GM12865 (cell line): ENCODE data around the gene MXD3.

Source experiments
- DNase-seq: peaks from one replicate; pipeline ENCODE4 v3.0.0; 2010; ENCODE audit warnings: low read depth
- H3K4me3 ChIP-seq: 2 replicates; pipeline ENCODE4 v1.5.1; 2011; ENCODE audit warnings: mild to moderate bottlenecking, low read depth, low read length, control low read depth
- TF ChIP-seq, protein P1 (sequence below): IDR thresholded peaks from 2 replicates; pipeline ENCODE4 v1.5.1; 2011; ENCODE audit warnings: low read length, control low read depth, low read depth, inconsistent platforms; ENCODE audit not compliant: insufficient read depth; ENCODE audit errors: missing control alignments

Gene MXD3

DNA sequence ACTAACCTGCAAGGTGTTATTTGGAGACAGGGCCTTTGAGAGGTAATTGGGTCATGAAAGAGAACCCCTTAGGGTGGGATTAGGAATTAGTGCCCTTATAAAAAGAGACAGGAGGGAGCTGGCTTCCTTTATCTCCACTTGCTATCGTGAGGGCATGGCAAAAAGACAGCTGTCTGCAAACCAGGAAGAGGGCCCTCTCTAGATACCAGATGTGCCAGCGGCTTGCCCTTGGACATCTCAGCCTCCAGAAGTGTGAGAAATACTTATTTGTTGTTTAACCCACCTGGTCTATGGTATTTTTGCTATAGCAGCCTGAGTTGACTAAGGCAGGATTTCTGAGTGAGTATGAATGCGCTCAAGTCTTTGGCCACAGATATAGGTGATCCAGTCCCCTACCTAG, 45.0 kb upstream of the MXD3 start:
- H3K4me3 ChIP-seq: no peak overlapping the region
- TF ChIP-seq, protein P1, sequence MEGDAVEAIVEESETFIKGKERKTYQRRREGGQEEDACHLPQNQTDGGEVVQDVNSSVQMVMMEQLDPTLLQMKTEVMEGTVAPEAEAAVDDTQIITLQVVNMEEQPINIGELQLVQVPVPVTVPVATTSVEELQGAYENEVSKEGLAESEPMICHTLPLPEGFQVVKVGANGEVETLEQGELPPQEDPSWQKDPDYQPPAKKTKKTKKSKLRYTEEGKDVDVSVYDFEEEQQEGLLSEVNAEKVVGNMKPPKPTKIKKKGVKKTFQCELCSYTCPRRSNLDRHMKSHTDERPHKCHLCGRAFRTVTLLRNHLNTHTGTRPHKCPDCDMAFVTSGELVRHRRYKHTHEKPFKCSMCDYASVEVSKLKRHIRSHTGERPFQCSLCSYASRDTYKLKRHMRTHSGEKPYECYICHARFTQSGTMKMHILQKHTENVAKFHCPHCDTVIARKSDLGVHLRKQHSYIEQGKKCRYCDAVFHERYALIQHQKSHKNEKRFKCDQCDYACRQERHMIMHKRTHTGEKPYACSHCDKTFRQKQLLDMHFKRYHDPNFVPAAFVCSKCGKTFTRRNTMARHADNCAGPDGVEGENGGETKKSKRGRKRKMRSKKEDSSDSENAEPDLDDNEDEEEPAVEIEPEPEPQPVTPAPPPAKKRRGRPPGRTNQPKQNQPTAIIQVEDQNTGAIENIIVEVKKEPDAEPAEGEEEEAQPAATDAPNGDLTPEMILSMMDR: no peak
- DNase-seq: no peak

DNA sequence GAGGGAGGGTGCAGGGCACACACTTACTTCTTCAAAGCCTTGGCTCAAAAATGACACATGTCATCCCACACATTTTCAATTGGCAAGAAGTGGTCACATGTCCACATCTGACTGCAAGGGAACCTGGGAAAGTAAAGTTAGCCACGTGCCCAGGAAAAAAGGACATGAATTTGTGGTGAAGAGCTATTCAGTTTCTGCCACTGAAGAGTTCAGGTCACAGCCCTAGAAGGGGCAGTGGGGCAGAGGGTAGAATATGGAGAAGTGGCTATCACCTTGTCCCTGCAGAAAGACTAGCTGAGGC, 44.1 kb upstream of the MXD3 start:
- H3K4me3 ChIP-seq: no peak overlapping the region
- no peak for DNase-seq
- TF ChIP-seq, protein P1: no peak

DNA sequence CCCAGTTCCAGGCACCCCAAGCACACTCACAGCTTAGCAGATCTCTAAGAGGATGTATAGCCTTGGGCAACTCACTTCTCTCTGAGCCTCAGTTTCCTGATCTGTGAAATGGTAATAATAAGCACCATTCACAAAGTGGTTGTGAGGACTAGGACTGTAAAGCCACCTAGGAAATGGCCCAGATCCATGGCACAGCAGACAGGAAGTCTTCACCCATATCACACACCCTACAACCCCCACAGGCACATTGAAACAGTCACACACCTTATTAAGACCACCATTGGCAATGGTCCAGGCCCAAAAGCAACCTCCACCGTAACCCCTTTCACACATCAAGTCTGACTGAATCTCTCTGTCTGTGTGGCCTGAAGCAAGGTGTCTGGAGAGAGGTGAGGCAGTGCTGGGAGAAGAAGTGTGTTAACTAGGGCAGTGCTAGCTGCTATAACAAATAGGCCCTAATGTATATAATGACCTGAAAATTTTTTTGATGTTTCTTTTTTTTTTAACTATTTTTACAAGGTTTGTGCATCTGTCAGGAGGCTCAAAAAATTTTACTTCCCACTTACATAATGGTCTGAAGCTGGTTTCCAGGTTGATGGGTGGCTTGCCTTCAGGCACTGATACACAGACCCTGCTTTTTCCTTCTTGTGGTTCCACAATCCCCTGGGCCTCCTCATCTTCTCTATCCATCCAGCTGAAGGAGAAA, 43.6 kb upstream of the MXD3 start:
- TF ChIP-seq, protein P1: no peak
- no peak for DNase-seq
- H3K4me3 ChIP-seq: no peak overlapping the region

DNA sequence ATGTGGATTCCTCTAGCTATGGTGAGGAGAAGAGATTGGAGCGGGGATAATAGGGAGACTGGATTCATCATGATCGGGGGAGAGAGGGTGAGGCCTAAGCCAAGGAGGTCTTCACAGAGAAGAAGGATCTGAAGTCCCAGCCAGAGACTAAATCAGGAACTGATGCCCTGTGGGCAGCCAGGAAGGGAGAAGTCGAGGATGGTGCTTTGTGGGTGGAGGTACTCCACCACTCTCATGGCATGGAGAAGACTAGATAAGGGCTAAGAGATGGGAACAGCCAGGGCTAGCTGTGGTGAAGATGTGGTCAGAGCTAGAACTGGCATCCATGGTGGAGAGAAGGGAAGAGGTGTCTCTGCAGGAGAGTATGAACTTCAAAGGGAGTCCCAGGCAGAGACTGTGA, 43.0 kb upstream of the MXD3 start:
- no peak for DNase-seq
- TF ChIP-seq, protein P1: no peak
- no peak overlapping the region for H3K4me3 ChIP-seq

DNA sequence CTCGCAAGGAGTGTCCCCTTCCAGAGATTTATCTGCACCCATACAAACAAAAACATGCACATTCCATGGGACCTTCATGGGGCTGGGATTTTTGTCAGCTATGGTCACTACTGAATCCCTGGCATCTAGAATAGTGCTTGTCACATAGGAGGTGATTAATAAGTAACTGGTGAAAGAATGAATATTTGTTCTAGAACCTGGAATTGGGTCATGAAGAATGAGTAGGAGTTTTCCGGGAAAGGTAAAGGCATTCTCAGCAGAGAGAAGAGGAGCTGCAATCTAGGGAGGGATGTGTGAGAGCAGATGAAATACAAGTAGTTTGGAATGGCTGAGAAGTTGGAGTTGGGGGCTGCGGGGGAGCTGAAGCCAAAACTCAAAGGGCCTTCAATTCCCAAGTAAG, 42.6 kb upstream of the MXD3 start:
- DNase-seq: no peak

DNA sequence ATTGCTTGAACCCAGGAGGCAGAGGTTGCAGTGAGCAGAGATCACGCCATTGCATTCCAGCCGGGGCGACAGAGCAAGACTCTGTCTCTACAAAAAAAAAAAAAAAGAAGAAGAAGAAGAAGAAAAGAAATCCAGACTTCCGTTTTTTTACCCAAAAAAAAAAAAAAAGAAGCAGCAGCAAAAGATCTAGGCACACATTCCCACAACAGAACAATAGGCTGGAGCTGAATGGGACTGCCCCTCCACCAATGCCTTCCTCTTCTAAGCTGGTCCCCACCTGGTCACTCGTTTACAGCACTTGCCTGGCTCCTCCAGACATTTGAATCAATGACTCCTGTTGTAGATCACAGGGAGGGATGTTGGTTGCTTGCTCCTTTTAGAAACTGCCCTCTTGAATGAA, 41.4 kb upstream of the MXD3 start:
- no peak overlapping the region for H3K4me3 ChIP-seq
- no peak for DNase-seq
- TF ChIP-seq, protein P1: no peak

More for the DNA sequence above, 42.6 kb upstream of the MXD3 start:
- H3K4me3 ChIP-seq: no peak overlapping the region
- TF ChIP-seq, protein P1: no peak
